HEK293T (cell line): ENCODE results near the gene PIP4K2B.

Experiments used
- ARNT ChIP-seq: fragments of 450-650 bp; IDR thresholded peaks from 2 replicates; pipeline ENCODE4 v1.6.1; 2017; ENCODE audit warnings: mild to moderate bottlenecking
- ELF4 ChIP-seq: fragments of 450-650 bp; IDR thresholded peaks from 2 replicates; pipeline ENCODE4 v1.6.1; 2017; ENCODE audit warnings: antibody characterized with exemption
- FOXA1 ChIP-seq: fragments of 450-650 bp; IDR thresholded peaks from 2 replicates; pipeline ENCODE4 v1.6.1; 2016; ENCODE audit warnings: mild to moderate bottlenecking
- FOXK2 ChIP-seq: fragments of 450-650 bp; IDR thresholded peaks from 2 replicates; pipeline ENCODE4 v1.6.1; 2016; ENCODE audit warnings: mild to moderate bottlenecking
- FOXM1 ChIP-seq: fragments of 450-650 bp; IDR thresholded peaks from 2 replicates; pipeline ENCODE4 v1.6.1; 2017; ENCODE audit warnings: mild to moderate bottlenecking, borderline replicate concordance
- HDGF ChIP-seq: fragments of 450-650 bp; IDR thresholded peaks from 2 replicates; pipeline ENCODE4 v1.6.1; 2017; ENCODE audit warnings: antibody characterized with exemption, borderline replicate concordance
- L3MBTL2 ChIP-seq: fragments of 450-650 bp; conservative IDR thresholded peaks from 2 replicates; pipeline ENCODE4 v1.6.1; 2016; ENCODE audit warnings: mild to moderate bottlenecking
- NFRKB ChIP-seq: fragments of 450-650 bp; IDR thresholded peaks from 2 replicates; pipeline ENCODE4 v1.6.1; 2016; ENCODE audit warnings: mild to moderate bottlenecking, moderate library complexity
- TF ChIP-seq, protein P1 (sequence below): fragments of 450-650 bp; IDR thresholded peaks from 2 replicates; pipeline ENCODE4 v1.6.1; 2016

DNA sequence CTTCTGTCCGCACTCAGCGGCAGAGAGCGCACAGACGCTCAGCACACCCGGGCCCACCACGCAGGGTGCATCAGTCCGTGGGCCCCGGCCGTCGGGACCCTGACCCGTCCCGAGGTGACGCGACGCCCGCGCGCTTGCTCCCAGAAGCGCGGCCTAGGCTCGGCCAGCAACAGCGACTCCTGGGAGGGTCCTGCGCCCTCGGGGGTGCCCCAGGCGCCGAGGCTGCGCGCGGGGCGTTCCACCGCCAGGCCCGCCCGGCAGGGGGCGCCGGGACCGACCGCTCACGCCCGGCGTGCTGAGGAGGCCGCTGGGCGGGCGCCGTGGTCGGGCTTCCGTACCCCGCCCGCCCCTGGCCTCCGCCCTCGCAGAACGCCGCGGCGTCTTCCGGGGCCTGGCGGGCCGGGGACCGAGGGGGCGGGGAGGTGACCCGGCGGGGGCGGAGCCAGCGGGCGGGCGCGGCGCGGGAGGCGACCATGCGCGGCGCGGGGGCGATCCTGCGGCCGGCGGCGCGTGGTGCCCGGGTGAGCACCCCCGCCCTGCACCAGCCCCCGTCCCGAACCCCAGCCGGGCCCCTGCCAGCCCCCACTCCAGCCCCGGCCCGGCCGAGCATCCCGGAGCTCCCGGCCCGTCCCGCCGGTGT lies 69.3 kb downstream of the PIP4K2B start, which contains the start of gene CISD3:
- TF ChIP-seq NFRKB (no peak), HDGF (no peak), FOXA1 (no peak), FOXK2 (no peak), ARNT (no peak), FOXM1 (no peak), L3MBTL2 (no peak), ELF4 (no peak)
- TF ChIP-seq, protein P1, sequence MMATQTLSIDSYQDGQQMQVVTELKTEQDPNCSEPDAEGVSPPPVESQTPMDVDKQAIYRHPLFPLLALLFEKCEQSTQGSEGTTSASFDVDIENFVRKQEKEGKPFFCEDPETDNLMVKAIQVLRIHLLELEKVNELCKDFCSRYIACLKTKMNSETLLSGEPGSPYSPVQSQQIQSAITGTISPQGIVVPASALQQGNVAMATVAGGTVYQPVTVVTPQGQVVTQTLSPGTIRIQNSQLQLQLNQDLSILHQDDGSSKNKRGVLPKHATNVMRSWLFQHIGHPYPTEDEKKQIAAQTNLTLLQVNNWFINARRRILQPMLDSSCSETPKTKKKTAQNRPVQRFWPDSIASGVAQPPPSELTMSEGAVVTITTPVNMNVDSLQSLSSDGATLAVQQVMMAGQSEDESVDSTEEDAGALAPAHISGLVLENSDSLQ, result no peak
